Measurements from ENCODE around the gene PLK3. TPM values are rescaled to one million over a fixed set of nuclear protein-coding genes. Genes with fewer than 3 reads are reported as not detected.
A peak's percentile ranks its signal among the peaks of the same experiment; 100 is the strongest.

PLK3 gene
- total and polyA plus RNA-seq, 9 of the 15 experiments (the other 6 are each of a cell fraction or from before 2014, with no cell fraction given): 0.52 to 22.7 (median 11.0) TPM

- TF ChIP-seq NFIC (IDR thresholded peaks at IDR 0.05) (no peak; the same call in 1 of the 2 replicates), HOMEZ (CRISPR knock-in tag; IDR thresholded peaks at IDR 0.05) (no peak), RFX7 (CRISPR knock-in tag; IDR thresholded peaks at IDR 0.05) (no peak), ZKSCAN3 (CRISPR knock-in tag; IDR thresholded peaks at IDR 0.05) (no peak), HDAC2 (IDR thresholded peaks at IDR 0.05) (no peak), E2F8 (IDR thresholded peaks at IDR 0.05; ENCODE audit: low read depth, partially characterized antibody) (no peak), KLF16 (IDR thresholded peaks at IDR 0.05) (no peak), POLR2A (conservative IDR thresholded peaks at IDR 0.05) (0 out of 2 replicates have a peak, but pooled peaks have one; percentile 36), ZNF511 (CRISPR knock-in tag; IDR thresholded peaks at IDR 0.05) (no peak), RBBP5 (IDR thresholded peaks at IDR 0.05; ENCODE audit: borderline replicate concordance, insufficient read depth, low read length, poor library complexity, severe bottlenecking) (no peak), SETDB1 (IDR thresholded peaks at IDR 0.05; ENCODE audit: low read length) (no peak), ZNF41 (CRISPR knock-in tag; conservative IDR thresholded peaks at IDR 0.05) (no peak), RAD21 (CRISPR knock-in tag; conservative IDR thresholded peaks at IDR 0.05 in 1 of 2, IDR thresholded peaks at IDR 0.05 in 1 of 2) (no peak; a peak in 1 of 4 replicates), FOXA1 (IDR thresholded peaks at IDR 0.05; ENCODE audit: borderline replicate concordance) (no peak), CHAMP1 (IDR thresholded peaks at IDR 0.05) (no peak), ZBTB12 (CRISPR knock-in tag; IDR thresholded peaks at IDR 0.05) (no peak), ESRRB (CRISPR knock-in tag; IDR thresholded peaks at IDR 0.05; ENCODE audit: borderline replicate concordance) (no peak), RBM15 (IDR thresholded peaks at IDR 0.05; ENCODE audit: insufficient read depth, low read length) (no peak), RCOR1 (IDR thresholded peaks at IDR 0.05; ENCODE audit: borderline replicate concordance in 1 of 2, low read depth in 2 of 2, low read length in 2 of 2) (no peak; a peak in 1 of 4 replicates)
Measured at GRCh38 chr1:44808938-44809917, 9.1 kb downstream of the PLK3 start (continued).
